Measurements from ENCODE around the gene FARS2.

- no peak for TF ChIP-seq GATA3 (IDR thresholded peaks at IDR 0.05; ENCODE audit: low read depth, low read length)
- no peak for TF ChIP-seq GATA2 (IDR thresholded peaks at IDR 0.05; ENCODE audit: low read depth, low read length)
Measured at GRCh38 chr6:5250451-5250850, 10.9 kb upstream of the FARS2 start.
